Body of pancreas (tissue), 4 donors: Measurements from ENCODE around the gene FBXO11.

ENCODE experiments used
- CTCF ChIP-seq, 7 experiments: fragments of 450-650 bp in 4 of 7; fragments of 200-600 bp in 3 of 7; sonication (generic) in 3 of 7; IDR thresholded peaks; one replicate each; pipeline ENCODE4 v1.5.1; 2016 to 2019; ENCODE audit warnings: antibody characterized with exemption in 7 of 7
- POLR2A ChIP-seq, 3 donors: fragments of 450-650 bp; IDR thresholded peaks; one replicate each; pipeline ENCODE4 v1.6.1; 2016; ENCODE audit warnings: antibody characterized with exemption in 3 of 3, mild to moderate bottlenecking in 2 of 3

GRCh38 chr2:47849368-47849767 lies 56.9 kb downstream of the FBXO11 start:
- TF ChIP-seq CTCF (IDR thresholded peaks at IDR 0.05) = no peak
- TF ChIP-seq POLR2A (IDR thresholded peaks at IDR 0.05) = no peak
